Stimulated activated CD4-positive, alpha-beta T cell treated with anti-CD3 and anti-CD28 coated beads, Interleukin-4, amount 100 ng/mL, for 24 hours (primary cell): ENCODE data around the gene RTL1.

Source experiments
- DNase-seq: peaks from one replicate; pipeline ENCODE4 v3.0.0-alpha.2; 2020

The RTL1 gene

GRCh38 chr14:100898465-100898864 lies 5.1 kb downstream of the RTL1 start:
- no peak for DNase-seq

- DNase-seq, result no peak
Measured at GRCh38 chr14:100896369-100897060, 7.0 kb downstream of the RTL1 start.

- no peak for DNase-seq
Measured at GRCh38 chr14:100895411-100895810, 8.1 kb downstream of the RTL1 start.

- no peak for DNase-seq
Measured at GRCh38 chr14:100894416-100894815, 9.1 kb downstream of the RTL1 start.

GRCh38 chr14:100893760-100894159 lies 9.8 kb downstream of the RTL1 start:
- no peak for DNase-seq

GRCh38 chr14:100893228-100893601 lies 10.3 kb downstream of the RTL1 start:
- DNase-seq, result no peak

- no peak for DNase-seq
Measured at GRCh38 chr14:100892496-100893227, 10.9 kb downstream of the RTL1 start.

- no peak for DNase-seq
Measured at GRCh38 chr14:100891501-100892445, 11.7 kb downstream of the RTL1 start.

- DNase-seq, result no peak
Measured at GRCh38 chr14:100891051-100891450, 12.5 kb downstream of the RTL1 start.

GRCh38 chr14:100890061-100890850 lies 13.3 kb downstream of the RTL1 start:
- no peak for DNase-seq

- DNase-seq, result no peak
Measured at GRCh38 chr14:100889641-100890040, 13.9 kb downstream of the RTL1 start.

GRCh38 chr14:100888789-100889315 lies 14.7 kb downstream of the RTL1 start:
- no peak for DNase-seq

GRCh38 chr14:100887728-100888335 lies 15.7 kb downstream of the RTL1 start:
- no peak for DNase-seq

GRCh38 chr14:100885617-100886016 lies 17.9 kb downstream of the RTL1 start:
- no peak for DNase-seq

- DNase-seq, result no peak
Measured at GRCh38 chr14:100885196-100885595, 18.3 kb downstream of the RTL1 start.

- DNase-seq, result no peak
Measured at GRCh38 chr14:100884456-100884855, 19.1 kb downstream of the RTL1 start.

- no peak for DNase-seq
Measured at GRCh38 chr14:100883789-100884101, 19.8 kb downstream of the RTL1 start.

GRCh38 chr14:100882991-100883788 lies 20.3 kb downstream of the RTL1 start:
- no peak for DNase-seq

GRCh38 chr14:100882026-100882967 lies 21.2 kb downstream of the RTL1 start:
- DNase-seq, result no peak
